Measurements from ENCODE around the gene KCNJ6. TPM values are rescaled to one million over a fixed set of nuclear protein-coding genes. Genes with fewer than 3 reads are reported as not detected.

The KCNJ6 gene
- total and polyA plus RNA-seq, 8 donors: 0.03 to 0.28 (median 0.17) TPM

- intact Hi-C loops (cut with DNase I): no loop called here
- no peak for TF ChIP-seq CTCF (IDR thresholded peaks at IDR 0.05)
- ATAC-seq: no peak
Observed at GRCh38 chr21:37899146-37899545, 17.1 kb downstream of the KCNJ6 start.

GRCh38 chr21:37896788-37897187 is 19.5 kb downstream of the KCNJ6 start:
- ATAC-seq: no peak
- no peaks in the 10 kb centered on the region for H3K4me1 ChIP-seq
- no peaks in the 10 kb centered on the region for H3K9me3 ChIP-seq
- no peaks in the 10 kb centered on the region for H3K36me3 ChIP-seq
- no peak for TF ChIP-seq CTCF (IDR thresholded peaks at IDR 0.05)
- H3K27me3 ChIP-seq: peaks cover 0 to 22% of the 10 kb centered on the region in 2 donors
- no peak overlapping the region for H3K4me3 ChIP-seq
- H3K27ac ChIP-seq: no peak overlapping the region
- intact Hi-C loops (cut with DNase I): no loop called here
- no peak for DNase-seq

More at GRCh38 chr21:37899146-37899545, 17.1 kb downstream of the KCNJ6 start:
- H3K27ac ChIP-seq: no peak overlapping the region
- no peak for DNase-seq
- no peaks in the 10 kb centered on the region for H3K9me3 ChIP-seq
- no peaks in the 10 kb centered on the region for H3K36me3 ChIP-seq
- peaks cover 0 to 22% of the 10 kb centered on the region in 2 donors for H3K27me3 ChIP-seq
- H3K4me1 ChIP-seq: no peaks in the 10 kb centered on the region
- no peak overlapping the region for H3K4me3 ChIP-seq

- Histone ChIP-seq H3K27ac (no peak overlapping the region), H3K4me1 (no peaks in the 10 kb centered on the region), H3K4me3 (no peak overlapping the region), H3K36me3 (no peaks in the 10 kb centered on the region), H3K27me3 (peaks cover 0 to 8% of the 10 kb centered on the region in 2 donors), H3K9me3 (no peaks in the 10 kb centered on the region)
- intact Hi-C loops (cut with DNase I): no loop called here
- no peak for TF ChIP-seq CTCF (IDR thresholded peaks at IDR 0.05)
- DNase-seq (no peak), ATAC-seq (no peak)
Observed at GRCh38 chr21:37891972-37892371, 24.3 kb downstream of the KCNJ6 start.

- Histone ChIP-seq H3K9me3 (no peaks in the 10 kb centered on the region), H3K36me3 (no peaks in the 10 kb centered on the region), H3K27ac (no peak overlapping the region), H3K4me3 (no peak overlapping the region), H3K4me1 (no peaks in the 10 kb centered on the region), H3K27me3 (peaks cover 0 to 4% of the 10 kb centered on the region in 2 donors)
- no peak for DNase-seq
- ATAC-seq: no peak
- intact Hi-C loops (cut with DNase I): no loop called here
- TF ChIP-seq CTCF (IDR thresholded peaks at IDR 0.05): no peak
Observed at GRCh38 chr21:37888659-37889058, 27.6 kb downstream of the KCNJ6 start.

- no peaks in the 10 kb centered on the region for H3K4me1 ChIP-seq
- no peaks in the 10 kb centered on the region for H3K36me3 ChIP-seq
- no peak overlapping the region for H3K27ac ChIP-seq
- H3K9me3 ChIP-seq: no peaks in the 10 kb centered on the region
- ATAC-seq (no peak), DNase-seq (no peak)
- no peak overlapping the region for H3K4me3 ChIP-seq
- H3K27me3 ChIP-seq: peaks cover 0 to 4% of the 10 kb centered on the region in 2 donors
- no peak for TF ChIP-seq CTCF (IDR thresholded peaks at IDR 0.05)
- intact Hi-C loops (cut with DNase I): no loop called here
Observed at GRCh38 chr21:37886726-37887299, 29.4 kb downstream of the KCNJ6 start.
